Ishikawa (cell line): ENCODE results near the gene CSNK1A1L.

Experiments
- CREB1 ChIP-seq: IDR thresholded peaks from 2 replicates; pipeline ENCODE4 v1.6.1; 2012; ENCODE audit warnings: low read depth
- EP300 ChIP-seq: IDR thresholded peaks from 2 replicates; pipeline ENCODE4 v1.6.1; 2012; ENCODE audit warnings: borderline replicate concordance
- REST ChIP-seq: IDR thresholded peaks from 2 replicates; pipeline ENCODE4 v1.6.1; 2012; ENCODE audit warnings: low read depth, mild to moderate bottlenecking
- TAF1 ChIP-seq: IDR thresholded peaks from 2 replicates; pipeline ENCODE4 v1.6.1; 2012; ENCODE audit warnings: low read depth, mild to moderate bottlenecking
- TF ChIP-seq, protein P1 (sequence below): IDR thresholded peaks from 2 replicates; pipeline ENCODE4 v1.6.1; 2012

DNA sequence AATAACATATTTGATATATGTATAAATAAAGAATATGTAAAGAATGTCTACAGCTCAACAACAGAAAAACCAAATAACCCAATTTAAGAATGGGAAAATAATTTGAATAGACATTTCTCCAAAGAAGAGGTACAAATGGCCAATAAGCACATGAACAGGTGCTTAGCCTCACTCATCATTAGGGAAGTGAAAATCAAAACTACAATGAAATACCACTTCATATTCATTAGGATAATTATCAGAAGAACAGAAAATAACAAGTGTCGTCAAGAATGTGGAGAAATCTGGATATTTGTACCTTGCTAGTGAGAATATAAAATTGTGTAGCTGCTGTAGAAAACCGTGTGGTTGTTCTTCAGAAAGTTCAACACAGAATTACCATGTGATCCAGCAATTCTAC is 37.6 kb downstream of the CSNK1A1L start:
- TF ChIP-seq CREB1 (no peak), EP300 (no peak), REST (no peak), TAF1 (no peak)
- TF ChIP-seq, protein P1, sequence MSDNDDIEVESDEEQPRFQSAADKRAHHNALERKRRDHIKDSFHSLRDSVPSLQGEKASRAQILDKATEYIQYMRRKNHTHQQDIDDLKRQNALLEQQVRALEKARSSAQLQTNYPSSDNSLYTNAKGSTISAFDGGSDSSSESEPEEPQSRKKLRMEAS: no peak
